ENCODE data around the gene EEF1E1. TPM values are rescaled to one million over a fixed set of nuclear protein-coding genes. Genes with fewer than 3 reads are reported as not detected.

The EEF1E1 gene
- total RNA-seq, 2 donors from 2014 or later: 18.9 to 25.4 TPM

DNA sequence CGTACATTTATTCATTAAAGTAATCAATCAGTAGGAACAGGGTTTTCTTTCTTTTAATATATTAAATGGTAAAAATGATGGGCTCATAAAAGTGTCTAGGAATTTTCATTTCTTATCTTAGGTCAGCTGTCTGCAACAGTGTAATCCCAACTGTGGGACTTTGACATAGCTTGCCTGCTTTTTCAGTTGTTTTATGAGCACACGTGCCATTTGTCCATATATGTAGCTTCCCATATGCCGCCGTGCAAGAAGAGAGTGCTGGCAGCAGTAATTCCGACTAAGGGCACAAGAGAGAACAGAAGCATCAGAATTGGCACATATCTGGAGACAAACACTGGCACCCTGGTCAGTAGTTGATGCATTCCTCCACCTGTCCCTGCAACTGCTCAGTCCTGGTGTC, 20.9 kb upstream of the EEF1E1 start:
- Histone ChIP-seq H3K4me3 (no peak overlapping the region), H3K9me3 (no peaks in the 10 kb centered on the region), H3K4me1 (no peaks in the 10 kb centered on the region), H3K27me3 (no peaks in the 10 kb centered on the region), H3K36me3 (replicated peaks in 1 of 2; ENCODE audit: insufficient read depth in 1 of 2, low read depth in 2 of 2) (no peaks in the 10 kb centered on the region), H3K27ac (no peak overlapping the region)
- 65 to 71% methylated on average over 5 of the region's 5 CpGs for WGBS, 2 donors
- intact Hi-C loops (cut with DNase I): no loop called here
- no peak for TF ChIP-seq POLR2A (IDR thresholded peaks at IDR 0.05)
- TF ChIP-seq, protein P1, sequence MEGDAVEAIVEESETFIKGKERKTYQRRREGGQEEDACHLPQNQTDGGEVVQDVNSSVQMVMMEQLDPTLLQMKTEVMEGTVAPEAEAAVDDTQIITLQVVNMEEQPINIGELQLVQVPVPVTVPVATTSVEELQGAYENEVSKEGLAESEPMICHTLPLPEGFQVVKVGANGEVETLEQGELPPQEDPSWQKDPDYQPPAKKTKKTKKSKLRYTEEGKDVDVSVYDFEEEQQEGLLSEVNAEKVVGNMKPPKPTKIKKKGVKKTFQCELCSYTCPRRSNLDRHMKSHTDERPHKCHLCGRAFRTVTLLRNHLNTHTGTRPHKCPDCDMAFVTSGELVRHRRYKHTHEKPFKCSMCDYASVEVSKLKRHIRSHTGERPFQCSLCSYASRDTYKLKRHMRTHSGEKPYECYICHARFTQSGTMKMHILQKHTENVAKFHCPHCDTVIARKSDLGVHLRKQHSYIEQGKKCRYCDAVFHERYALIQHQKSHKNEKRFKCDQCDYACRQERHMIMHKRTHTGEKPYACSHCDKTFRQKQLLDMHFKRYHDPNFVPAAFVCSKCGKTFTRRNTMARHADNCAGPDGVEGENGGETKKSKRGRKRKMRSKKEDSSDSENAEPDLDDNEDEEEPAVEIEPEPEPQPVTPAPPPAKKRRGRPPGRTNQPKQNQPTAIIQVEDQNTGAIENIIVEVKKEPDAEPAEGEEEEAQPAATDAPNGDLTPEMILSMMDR (IDR thresholded peaks at IDR 0.05): no peak
- ATAC-seq (no peak), DNase-seq (no peak)

DNA sequence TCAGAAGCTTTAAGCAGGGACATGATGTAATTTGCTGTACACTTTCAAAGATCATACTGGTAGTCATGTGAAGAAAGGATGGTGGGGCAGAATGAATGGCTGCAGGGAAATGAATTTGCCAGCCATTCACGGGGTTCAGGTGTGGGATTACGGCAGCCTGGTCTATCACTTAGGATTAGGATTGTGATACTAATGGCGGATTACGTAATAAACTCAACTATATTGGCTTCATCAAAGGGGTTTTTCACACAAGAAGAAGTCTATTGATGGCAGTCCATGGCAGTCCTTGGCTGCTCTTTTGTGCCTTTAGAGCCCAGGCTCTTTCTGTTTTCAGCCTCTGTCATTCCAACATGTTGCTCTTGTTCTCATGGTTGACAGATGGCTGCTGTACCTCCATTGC, 12.6 kb upstream of the EEF1E1 start:
- H3K27ac ChIP-seq: no peak overlapping the region
- DNase-seq (no peak), ATAC-seq (no peak)
- 82 to 86% methylated on average over 4 of the region's 4 CpGs for WGBS, 2 donors
- H3K4me1 ChIP-seq: no peaks in the 10 kb centered on the region
- no peaks in the 10 kb centered on the region for H3K9me3 ChIP-seq
- no peak for TF ChIP-seq POLR2A (IDR thresholded peaks at IDR 0.05)
- no peaks in the 10 kb centered on the region for H3K27me3 ChIP-seq
- intact Hi-C loops (cut with DNase I): no loop called here
- H3K4me3 ChIP-seq: no peak overlapping the region
- H3K36me3 ChIP-seq (replicated peaks in 1 of 2; ENCODE audit: insufficient read depth in 1 of 2, low read depth in 2 of 2): no peaks in the 10 kb centered on the region

DNA sequence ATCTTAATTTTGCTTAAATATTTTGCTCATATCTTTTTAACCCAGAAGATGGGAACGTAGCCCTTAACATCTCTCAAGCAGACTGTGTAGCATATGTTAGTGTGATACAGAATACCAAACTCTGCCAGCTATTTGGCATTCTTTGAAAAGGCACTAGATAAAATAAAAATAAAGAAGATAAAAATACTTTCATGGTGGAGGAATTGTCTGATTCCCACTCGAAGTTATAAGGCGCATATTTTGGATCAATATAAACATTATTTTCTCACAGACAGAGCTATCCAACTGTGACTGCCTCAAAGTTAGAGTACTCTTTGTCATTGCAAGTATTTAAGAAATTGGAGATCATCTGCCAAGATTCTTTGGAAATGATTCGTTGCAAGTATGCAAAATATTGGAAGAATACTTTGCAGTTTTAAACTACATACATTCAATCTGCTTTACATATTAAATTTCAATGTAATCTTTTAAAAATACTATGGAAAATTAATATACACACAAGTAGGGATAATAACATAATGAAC, 10.8 kb upstream of the EEF1E1 start:
- WGBS, 2 donors: 49 to 52% methylated on average over 4 of the region's 4 CpGs
- intact Hi-C loops (cut with DNase I): no loop called here
- ATAC-seq: no peak
- Histone ChIP-seq H3K4me3 (no peak overlapping the region), H3K27ac (no peak overlapping the region), H3K36me3 (replicated peaks in 1 of 2; ENCODE audit: insufficient read depth in 1 of 2, low read depth in 2 of 2) (no peaks in the 10 kb centered on the region), H3K9me3 (no peaks in the 10 kb centered on the region), H3K4me1 (no peaks in the 10 kb centered on the region), H3K27me3 (no peaks in the 10 kb centered on the region)
- DNase-seq: no peak
- TF ChIP-seq POLR2A (IDR thresholded peaks at IDR 0.05): no peak
- TF ChIP-seq, protein P1 (IDR thresholded peaks at IDR 0.05): no peak

DNA sequence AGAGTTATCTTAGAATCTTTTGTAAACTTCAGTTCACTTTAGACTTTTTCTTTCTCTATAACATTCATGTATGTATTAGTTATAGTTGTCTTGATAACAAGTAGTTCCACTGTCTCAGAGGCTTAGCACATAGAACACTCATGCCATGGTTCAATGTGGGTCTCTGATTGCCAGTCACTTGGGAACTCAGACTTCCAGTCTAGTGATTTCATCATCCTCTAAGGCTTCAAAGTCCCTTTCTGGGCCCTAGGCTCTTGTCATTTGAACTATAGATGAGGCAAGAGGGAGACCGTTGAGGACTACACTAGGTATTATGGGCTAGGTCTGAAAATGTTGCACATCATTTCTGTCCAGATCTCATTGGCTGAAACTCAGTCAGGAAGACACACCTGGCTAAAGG, 8.4 kb upstream of the EEF1E1 start:
- Histone ChIP-seq H3K27ac (no peak overlapping the region), H3K4me3 (no peak overlapping the region), H3K4me1 (no peaks in the 10 kb centered on the region), H3K36me3 (replicated peaks in 1 of 2; ENCODE audit: insufficient read depth in 1 of 2, low read depth in 2 of 2) (no peaks in the 10 kb centered on the region), H3K9me3 (no peaks in the 10 kb centered on the region), H3K27me3 (no peaks in the 10 kb centered on the region)
- intact Hi-C loops (cut with DNase I): no loop called here
- TF ChIP-seq POLR2A (IDR thresholded peaks at IDR 0.05): no peak
- 75 to 100% methylated on average over 1 of the region's 1 CpG for WGBS, 2 donors
- ATAC-seq: no peak
- no peak for DNase-seq

DNA sequence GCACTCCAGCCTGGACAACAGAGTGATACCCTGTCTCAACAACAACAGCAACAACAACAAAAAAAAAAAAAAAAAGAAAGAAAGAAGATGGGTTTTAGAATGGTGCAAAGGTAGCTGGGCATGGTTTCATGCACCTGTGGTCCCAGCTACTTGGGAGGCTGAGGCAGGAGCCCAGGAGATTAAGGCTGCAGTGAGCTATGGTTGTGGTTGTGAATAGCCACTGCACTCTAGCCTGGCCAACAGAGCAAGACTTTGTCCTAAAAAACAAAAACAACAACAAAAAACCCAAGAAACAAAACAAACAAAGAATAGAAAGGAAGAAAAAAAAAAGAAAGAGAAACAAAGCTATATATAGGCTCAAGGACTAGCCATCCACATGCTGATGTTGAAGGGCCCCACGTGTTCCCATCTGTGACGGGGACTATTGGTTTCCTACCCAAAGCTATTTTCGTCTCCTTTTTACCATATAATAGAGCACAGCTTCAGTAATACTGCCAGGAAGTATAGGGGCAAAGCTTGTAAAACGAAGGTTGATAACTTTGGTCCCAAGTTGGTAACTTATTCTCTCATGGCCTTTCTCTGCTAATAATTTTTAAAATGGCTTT, 7.9 kb upstream of the EEF1E1 start:
- TF ChIP-seq, protein P1 (IDR thresholded peaks at IDR 0.05): no peak
- TF ChIP-seq POLR2A (IDR thresholded peaks at IDR 0.05): no peak
- Histone ChIP-seq H3K9me3 (no peaks in the 10 kb centered on the region), H3K4me3 (no peak overlapping the region), H3K4me1 (no peaks in the 10 kb centered on the region), H3K36me3 (replicated peaks in 1 of 2; ENCODE audit: insufficient read depth in 1 of 2, low read depth in 2 of 2) (no peaks in the 10 kb centered on the region), H3K27me3 (no peaks in the 10 kb centered on the region), H3K27ac (no peak overlapping the region)
- DNase-seq: no peak
- intact Hi-C loops (cut with DNase I): no loop called here
- ATAC-seq: no peak
- 65 to 69% methylated on average over 4 of the region's 4 CpGs for WGBS, 2 donors

All from body of pancreas (tissue), 4 donors.